GM18507 (cell line): ENCODE results near the gene LRTM2.

Source experiments
- DNase-seq: peaks from one replicate; pipeline ENCODE4 v3.0.0; 2011; ENCODE audit warnings: low read depth; ENCODE audit not compliant: insufficient read length; ENCODE audit errors: extremely low spot score
- FAIRE-seq: peaks from 2 replicates; lab custom pipeline; 2011; peaks lifted over from hg19 to GRCh38; lab: Jason Lieb, UNC

The LRTM2 gene

GRCh38 chr12:1878695-1879094, 58.3 kb downstream of the LRTM2 start:
- DNase-seq (no peak), FAIRE-seq (no peak)

- FAIRE-seq (no peak), DNase-seq (no peak)
These were observed 59.3 kb downstream of the LRTM2 start for GRCh38 chr12:1879633-1880032.

- DNase-seq (no peak), FAIRE-seq (no peak)
These were observed 59.9 kb downstream of the LRTM2 start for GRCh38 chr12:1880153-1880845.

GRCh38 chr12:1880876-1881275, 60.5 kb downstream of the LRTM2 start:
- no peak for FAIRE-seq
- DNase-seq: no peak

- no peak for DNase-seq
- FAIRE-seq: no peak
These were observed 60.9 kb downstream of the LRTM2 start for GRCh38 chr12:1881301-1881700.

GRCh38 chr12:1881936-1882335, 61.6 kb downstream of the LRTM2 start:
- FAIRE-seq: no peak
- no peak for DNase-seq

GRCh38 chr12:1882405-1882804, 62.0 kb downstream of the LRTM2 start:
- no peak for FAIRE-seq
- no peak for DNase-seq

GRCh38 chr12:1882850-1883470, 62.6 kb downstream of the LRTM2 start:
- no peak for FAIRE-seq

GRCh38 chr12:1883513-1883912, 63.1 kb downstream of the LRTM2 start:
- FAIRE-seq: no peak
- DNase-seq: no peak

More at GRCh38 chr12:1882850-1883470, 62.6 kb downstream of the LRTM2 start:
- no peak for DNase-seq

- no peak for DNase-seq
- no peak for FAIRE-seq
These were observed 64.3 kb downstream of the LRTM2 start for GRCh38 chr12:1884651-1885050.

GRCh38 chr12:1885082-1885596, 64.8 kb downstream of the LRTM2 start:
- FAIRE-seq: no peak
- DNase-seq: no peak

GRCh38 chr12:1885599-1886245, 65.4 kb downstream of the LRTM2 start:
- no peak for FAIRE-seq
- no peak for DNase-seq
